GM21390 (cell line): ENCODE data around the gene CASK.

Experiments
- ATAC-seq: cut with Tn5 transposase; IDR thresholded peaks from one replicate; pipeline ENCODE4 v1.9.1; 2021; ENCODE audit not compliant: unreplicated experiment

The CASK gene

GRCh38 chrX:41923211-41923977, at the start of gene CASK:
CASK (minus strand) TSS chrX:41923554; CDS start chrX:41922988, 566 bp downstream.
- ATAC-seq, result peak; percentile 82

GRCh38 chrX:41971346-41971745, 48.0 kb upstream of the CASK start:
- no peak for ATAC-seq

GRCh38 chrX:41970419-41970818, 47.1 kb upstream of the CASK start:
- ATAC-seq, result no peak

- ATAC-seq, result no peak
Measured at GRCh38 chrX:41963348-41963747, 40.0 kb upstream of the CASK start.

- no peak for ATAC-seq
Measured at GRCh38 chrX:41960142-41960541, 36.8 kb upstream of the CASK start.

- no peak for ATAC-seq
Measured at GRCh38 chrX:41958861-41959260, 35.5 kb upstream of the CASK start.

GRCh38 chrX:41956027-41956426, 32.7 kb upstream of the CASK start:
- ATAC-seq, result no peak

GRCh38 chrX:41952102-41952501, 28.7 kb upstream of the CASK start:
- ATAC-seq, result no peak

GRCh38 chrX:41946989-41947612, 23.7 kb upstream of the CASK start:
- ATAC-seq, result no peak

GRCh38 chrX:41946235-41946634, 22.9 kb upstream of the CASK start:
- ATAC-seq, result no peak

- ATAC-seq, result no peak
Measured at GRCh38 chrX:41935832-41936231, 12.5 kb upstream of the CASK start.

- ATAC-seq, result no peak
Measured at GRCh38 chrX:41933546-41933945, 10.2 kb upstream of the CASK start.

GRCh38 chrX:41932885-41933284, 9.5 kb upstream of the CASK start:
- ATAC-seq, result no peak

GRCh38 chrX:41931591-41931990, 8.2 kb upstream of the CASK start:
- no peak for ATAC-seq

- ATAC-seq, result no peak
Measured at GRCh38 chrX:41923978-41924683, 777 bp upstream of the CASK start.

- ATAC-seq, result no peak
Measured at GRCh38 chrX:41922431-41923151, 763 bp downstream of the CASK start.

GRCh38 chrX:41921492-41922430, 1.6 kb downstream of the CASK start:
- ATAC-seq, result no peak

GRCh38 chrX:41919870-41920269, 3.5 kb downstream of the CASK start:
- ATAC-seq, result no peak

GRCh38 chrX:41917517-41917916, 5.8 kb downstream of the CASK start:
- no peak for ATAC-seq

- ATAC-seq, result no peak
Measured at GRCh38 chrX:41913476-41913875, 9.9 kb downstream of the CASK start.
